ENCODE measurements around the gene CCDC107.
A peak's percentile ranks its signal among the peaks of the same experiment; 100 is the strongest.
"Not testable (repeated sequence)": the region's sequence is repeated elsewhere in the genome, so short reads cannot be mapped to it uniquely, and the experiment has no call there.

Gene CCDC107

GRCh38 chr9:35638751-35639150 is 19.3 kb upstream of the CCDC107 start:
- not testable (repeated sequence) for DNase-seq

GRCh38 chr9:35639225-35639624 is 18.9 kb upstream of the CCDC107 start:
- not testable (repeated sequence) for DNase-seq

GRCh38 chr9:35639631-35640030 is 18.5 kb upstream of the CCDC107 start:
- no peak for DNase-seq

- not testable (repeated sequence) for DNase-seq
Observed at GRCh38 chr9:35640431-35640830, 17.7 kb upstream of the CCDC107 start.

- DNase-seq = not testable (repeated sequence)
Observed at GRCh38 chr9:35641478-35641877, 16.6 kb upstream of the CCDC107 start.

GRCh38 chr9:35643046-35643445 is 15.0 kb upstream of the CCDC107 start:
- no peak for DNase-seq

- DNase-seq = not testable (repeated sequence)
Observed at GRCh38 chr9:35645736-35646135, 12.4 kb upstream of the CCDC107 start.

- peak; percentile 25 for DNase-seq
Observed at GRCh38 chr9:35646153-35646532, 11.9 kb upstream of the CCDC107 start.

GRCh38 chr9:35646533-35647265 is 11.4 kb upstream of the CCDC107 start:
- peak; percentile 90 for DNase-seq

- DNase-seq = peak; percentile 51
Observed at GRCh38 chr9:35649431-35650340, 8.4 kb upstream of the CCDC107 start.

GRCh38 chr9:35650341-35651158 is 7.5 kb upstream of the CCDC107 start, which contains the start of gene SIT1:
Gene SIT1, minus strand, starts transcription at chr9:35650931. Its CDS starts 78 bp downstream, at chr9:35650853.
- peak; percentile 44 for DNase-seq

- no peak for DNase-seq
Observed at GRCh38 chr9:35651956-35652828, 5.9 kb upstream of the CCDC107 start.

- no peak for DNase-seq
Observed at GRCh38 chr9:35652829-35653209, 5.3 kb upstream of the CCDC107 start.

GRCh38 chr9:35653611-35654010 is 4.5 kb upstream of the CCDC107 start:
- no peak for DNase-seq

- no peak for DNase-seq
Observed at GRCh38 chr9:35656348-35656747, 1.7 kb upstream of the CCDC107 start.

GRCh38 chr9:35656831-35657545 is 1.1 kb upstream of the CCDC107 start:
- DNase-seq = no peak

GRCh38 chr9:35657546-35658136 is 451 bp upstream of the CCDC107 start, which contains the start of gene RMRP:
Gene RMRP, minus strand, starts transcription at chr9:35658019.
- DNase-seq = peak; percentile 92

GRCh38 chr9:35658968-35659220 is 802 bp downstream of the CCDC107 start:
- no peak for DNase-seq

GRCh38 chr9:35659340-35659739 is 1.2 kb downstream of the CCDC107 start:
- DNase-seq = no peak

GRCh38 chr9:35660966-35661415 is 2.9 kb downstream of the CCDC107 start:
- DNase-seq = no peak
